Psoas muscle (tissue), 8 donors: ENCODE measurements around the gene TRAF3IP1. TPM values are rescaled to one million over a fixed set of nuclear protein-coding genes. Genes with fewer than 3 reads are reported as not detected.

Source experiments
- ATAC-seq, 4 donors: fragments of 200-7000 bp; cut with Tn5 transposase; one replicate each; pipeline ENCODE4 v1.9.1; 2020; ENCODE audit warnings: moderate library complexity in 3 of 4, mild to moderate bottlenecking in 2 of 4
- DNase-seq, 2 donors: peaks; one replicate each; pipeline ENCODE4 v3.0.0-alpha.2; 2020
- H3K27ac ChIP-seq: fragments of 200-600 bp; one replicate; pipeline ENCODE4 v1.8.0; 2022
- H3K27me3 ChIP-seq, 3 donors: fragments of 200-600 bp in 1 of 3; one replicate each; pipeline versions ENCODE4 v1.6.1 to v1.8.0; 2013 to 2022; ENCODE audit warnings: low read length in 2 of 3, mild to moderate bottlenecking in 2 of 3, moderate library complexity in 1 of 3; ENCODE audit not compliant: insufficient read depth in 3 of 3
- H3K36me3 ChIP-seq, 2 donors: fragments of 200-600 bp in 1 of 2; one replicate each; pipeline versions ENCODE4 v1.6.1 to v1.8.0; 2013 to 2022; ENCODE audit warnings: low read depth in 1 of 2, mild to moderate bottlenecking in 1 of 2, moderate library complexity in 1 of 2; ENCODE audit not compliant: insufficient read depth in 1 of 2
- H3K4me1 ChIP-seq: fragments of 200-600 bp; one replicate; pipeline ENCODE4 v1.8.0; 2022
- H3K4me3 ChIP-seq: fragments of 200-600 bp; one replicate; pipeline ENCODE4 v1.8.0; 2022; ENCODE audit warnings: mild to moderate bottlenecking
- H3K9me3 ChIP-seq: fragments of 200-600 bp; one replicate; pipeline ENCODE4 v1.8.0; 2022
- whole genome bisulfite sequencing, 3 donors: extraction: QIAGEN DNeasy Blood & Tissue Kit; methylation state at CpG; one replicate each; pipeline versions ENCODE4 v1.1.6 to v1.1.7; 2013; 5-methylcytosine and 5-hydroxymethylcytosine counted together
- intact Hi-C, 2 donors: fragments of 100-400 bp; cut with DNase I; formaldehyde crosslinking; loops; one replicate each; pipeline versions ENCODE4 v1.11.0 to v1.14.2; 2022
- polyA plus RNA-seq, 3 donors: library from polyadenylated mRNA; stranded (reverse); fragments of 200-250 nt; gene quantifications; one replicate each; pipeline ENCODE4 v1.2.3, GENCODE V29; 2013
- total RNA-seq, 4 donors: library from RNA; stranded (reverse); fragmentation: NEBNext Ultra II Directional in 2 of 4; extraction: Animal tissue kit (Norgen Biotek cat#: 25700) in 2 of 4; gene quantifications; one replicate each; pipeline versions ENCODE4 v1.2.1 to v1.2.4, GENCODE V29; 2021 to 2023
- TF ChIP-seq, protein P1 (sequence below): fragments of 200-600 bp; IDR thresholded peaks from one replicate; pipeline ENCODE4 v1.8.0; 2022; ENCODE audit warnings: antibody characterized with exemption
- donor health status: healthy with polysubstance abuse.
- donor health status: DM: no; HTN: no; CAD: no; lungs with moderate emphysema.
- donor health status: Bipolar disorder and iron deficiency.
- donor health status: healthy.
- donor health status: DM: yes; HTN: yes; CAD: no.
- donor health status: DM: no; HTN: no; CAD: no.
- donor health status: DM: no; HTN: no; CAD: no.
- donor health status: DM: yes; HTN: yes; CAD: no.

TRAF3IP1 gene
- total and polyA plus RNA-seq, 7 donors, result 2.9 to 30.9 (median 16.3) TPM

DNA sequence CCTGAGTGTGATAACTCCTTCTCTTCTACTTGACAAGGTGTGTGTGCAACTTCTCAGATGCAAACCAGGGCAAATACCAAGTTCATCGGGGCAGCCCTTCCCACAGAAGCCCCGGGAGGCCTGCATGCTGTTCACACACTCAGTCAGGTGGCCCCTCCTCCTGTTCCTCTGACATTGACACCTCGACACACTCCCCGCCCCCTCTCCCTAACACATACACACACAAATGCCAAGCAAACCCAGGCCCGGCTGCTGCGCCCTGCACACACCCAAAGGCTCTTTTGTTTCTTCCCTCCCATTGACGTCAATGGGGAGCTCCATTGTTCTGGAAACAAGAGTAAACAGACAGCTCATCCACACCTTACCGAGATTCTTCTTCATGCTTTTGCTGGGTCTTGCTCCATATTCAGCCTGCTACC lies 30.2 kb upstream of the TRAF3IP1 start:
- intact Hi-C loops, result no loop called here
- peak in 1 of 2 donors; percentile 40 for DNase-seq
- no peaks in the 10 kb centered on the region for H3K9me3 ChIP-seq
- no peak for ATAC-seq
- H3K4me3 ChIP-seq, result no peak overlapping the region
- no peaks in the 10 kb centered on the region for H3K36me3 ChIP-seq
- 61 to 69% (median 61%) methylated on average over 8 of the region's 8 CpGs for WGBS, 3 donors
- H3K27ac ChIP-seq, result no peak overlapping the region
- TF ChIP-seq, protein P1, sequence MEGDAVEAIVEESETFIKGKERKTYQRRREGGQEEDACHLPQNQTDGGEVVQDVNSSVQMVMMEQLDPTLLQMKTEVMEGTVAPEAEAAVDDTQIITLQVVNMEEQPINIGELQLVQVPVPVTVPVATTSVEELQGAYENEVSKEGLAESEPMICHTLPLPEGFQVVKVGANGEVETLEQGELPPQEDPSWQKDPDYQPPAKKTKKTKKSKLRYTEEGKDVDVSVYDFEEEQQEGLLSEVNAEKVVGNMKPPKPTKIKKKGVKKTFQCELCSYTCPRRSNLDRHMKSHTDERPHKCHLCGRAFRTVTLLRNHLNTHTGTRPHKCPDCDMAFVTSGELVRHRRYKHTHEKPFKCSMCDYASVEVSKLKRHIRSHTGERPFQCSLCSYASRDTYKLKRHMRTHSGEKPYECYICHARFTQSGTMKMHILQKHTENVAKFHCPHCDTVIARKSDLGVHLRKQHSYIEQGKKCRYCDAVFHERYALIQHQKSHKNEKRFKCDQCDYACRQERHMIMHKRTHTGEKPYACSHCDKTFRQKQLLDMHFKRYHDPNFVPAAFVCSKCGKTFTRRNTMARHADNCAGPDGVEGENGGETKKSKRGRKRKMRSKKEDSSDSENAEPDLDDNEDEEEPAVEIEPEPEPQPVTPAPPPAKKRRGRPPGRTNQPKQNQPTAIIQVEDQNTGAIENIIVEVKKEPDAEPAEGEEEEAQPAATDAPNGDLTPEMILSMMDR, result no peak
- H3K27me3 ChIP-seq, result no peaks in the 10 kb centered on the region
- H3K4me1 ChIP-seq, result peaks cover 16% of the 10 kb centered on the region

DNA sequence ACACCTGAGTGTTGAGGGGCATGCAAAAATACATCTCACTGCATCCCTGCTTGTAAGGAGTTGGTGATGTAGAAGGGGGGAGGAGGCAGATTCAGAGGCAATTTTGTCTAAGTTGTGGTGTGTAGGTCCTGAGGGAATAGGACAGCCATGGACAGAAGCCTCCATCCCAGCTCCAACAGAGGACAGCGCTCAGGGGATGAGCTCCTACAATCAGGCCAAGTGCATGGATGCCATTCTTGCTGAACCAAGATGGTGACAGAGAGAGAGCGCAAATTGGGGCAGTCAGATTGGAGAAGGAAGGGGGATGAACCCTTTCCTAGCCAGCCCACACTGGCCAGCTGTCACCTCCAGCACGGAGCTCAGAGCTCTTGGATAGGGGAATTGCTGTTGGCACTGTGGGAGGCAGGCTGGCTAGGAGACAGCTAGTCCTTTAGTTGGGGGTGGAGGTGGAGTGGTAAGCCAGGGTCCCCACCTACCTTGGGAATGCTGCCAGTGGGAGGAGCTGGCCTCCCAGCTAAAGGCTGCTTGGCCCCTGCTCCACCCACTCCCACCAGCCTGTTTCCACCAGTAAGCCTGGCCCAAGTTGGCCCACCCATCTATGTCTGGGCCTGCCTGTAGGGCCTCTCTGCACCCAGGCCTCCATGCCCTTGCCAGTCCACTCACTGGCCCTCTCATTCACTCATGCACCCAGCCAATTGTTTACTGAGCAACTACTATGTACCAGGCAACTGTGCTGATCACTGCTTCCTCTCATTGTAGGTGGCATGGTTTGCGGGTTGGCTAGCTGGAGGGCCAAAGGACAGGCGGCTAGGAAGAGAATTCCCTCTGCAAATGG lies 29.4 kb upstream of the TRAF3IP1 start:
- Histone ChIP-seq H3K4me1 (peaks cover 7% of the 10 kb centered on the region), H3K4me3 (no peak overlapping the region), H3K27me3 (no peaks in the 10 kb centered on the region), H3K27ac (no peak overlapping the region), H3K9me3 (no peaks in the 10 kb centered on the region), H3K36me3 (no peaks in the 10 kb centered on the region)
- no peak for ATAC-seq
- peak in 1 of 2 donors; percentile 48 for DNase-seq
- intact Hi-C loops, result loop anchor here in 1 of 2 donors (1.0 kb wide), 1 partner anchor 26 kb away; no protein-coding TSS in a partner anchor
- TF ChIP-seq, protein P1, result no peak
- 84 to 91% (median 87%) methylated on average over 5 of the region's 5 CpGs for WGBS, 3 donors

DNA sequence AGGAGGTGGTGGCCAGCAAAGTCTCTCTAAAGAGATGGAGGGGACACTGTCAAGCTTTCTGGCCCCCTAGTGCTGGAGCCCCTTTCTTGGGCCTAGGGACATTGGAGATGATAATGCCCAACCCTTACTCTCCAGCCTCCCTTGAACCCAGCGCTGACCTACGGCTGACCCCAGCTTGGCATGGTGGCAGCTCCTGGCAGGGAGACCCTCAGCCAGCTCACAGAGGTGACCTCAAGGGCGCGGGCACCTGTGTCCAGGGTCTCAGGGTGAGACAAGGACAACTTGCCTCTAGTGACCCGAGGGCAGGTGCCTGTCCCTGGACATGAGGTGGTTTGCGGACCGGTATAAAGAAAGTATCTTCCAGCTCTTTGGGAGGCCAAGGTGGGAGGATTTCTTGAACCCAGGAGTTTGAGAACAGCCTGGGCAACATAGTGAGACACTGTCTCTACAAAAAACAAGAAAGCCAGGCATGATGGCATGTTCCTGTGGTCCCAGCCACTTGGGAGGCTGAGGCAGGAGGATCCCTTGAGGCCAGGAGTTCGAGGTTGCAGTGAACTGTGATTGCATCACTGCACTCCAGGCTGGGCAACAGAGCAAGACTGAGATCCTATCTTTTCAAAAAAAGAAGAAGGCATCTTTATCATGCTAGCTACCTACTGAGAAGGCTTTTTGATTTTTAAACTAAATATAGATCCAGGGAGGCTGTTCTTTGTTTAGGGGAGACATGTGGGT lies 28.6 kb upstream of the TRAF3IP1 start:
- ATAC-seq (no peak), DNase-seq (peak in 1 of 2 donors; percentile 40)
- Histone ChIP-seq H3K9me3 (no peaks in the 10 kb centered on the region), H3K4me1 (no peaks in the 10 kb centered on the region), H3K36me3 (no peaks in the 10 kb centered on the region), H3K27ac (no peak overlapping the region), H3K4me3 (no peak overlapping the region), H3K27me3 (no peaks in the 10 kb centered on the region)
- intact Hi-C loops, result loop anchor here in 1 of 2 donors (1.0 kb wide), 1 partner anchor 26 kb away; no protein-coding TSS in a partner anchor
- 90 to 92% (median 92%) methylated on average over 8 of the region's 8 CpGs for WGBS, 3 donors
- TF ChIP-seq, protein P1, result no peak

DNA sequence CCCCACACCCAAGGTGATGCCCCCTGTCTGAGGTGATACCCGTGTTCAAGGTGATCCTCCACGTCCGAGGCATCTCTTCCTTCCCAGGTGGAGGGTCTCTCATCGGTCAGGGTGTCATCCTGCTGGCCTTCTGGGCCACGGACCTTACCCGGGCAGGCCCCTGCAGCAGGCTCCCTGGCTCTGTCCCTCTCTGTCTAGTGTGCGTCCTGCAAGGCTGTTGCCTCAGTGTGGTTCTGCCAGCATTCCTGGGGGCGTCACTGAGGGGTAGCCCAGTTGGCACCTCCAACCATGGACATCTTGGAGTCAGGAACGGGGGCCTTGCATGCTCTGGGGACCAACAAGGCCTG lies 26.3 kb upstream of the TRAF3IP1 start:
- TF ChIP-seq, protein P1, result no peak
- ATAC-seq, result no peak
- WGBS, 3 donors, result 84 to 86% (median 85%) methylated on average over 9 of the region's 9 CpGs

More for the DNA sequence above, 26.3 kb upstream of the TRAF3IP1 start:
- Histone ChIP-seq H3K36me3 (no peaks in the 10 kb centered on the region), H3K4me1 (no peaks in the 10 kb centered on the region), H3K27ac (no peak overlapping the region), H3K4me3 (no peak overlapping the region), H3K27me3 (no peaks in the 10 kb centered on the region), H3K9me3 (no peaks in the 10 kb centered on the region)
- DNase-seq, result peak in 1 of 2 donors; percentile 44
- intact Hi-C loops, result no loop called here
